HG03159 (cell line): Measurements from ENCODE around the gene GTPBP2.
A peak's percentile ranks its signal among the peaks of the same experiment; 100 is the strongest.
"Not testable (repeated sequence)": the region's sequence is repeated elsewhere in the genome, so short reads cannot be mapped to it uniquely, and the experiment has no call there.

Experiments
- ATAC-seq: cut with Tn5 transposase; IDR thresholded peaks from one replicate; pipeline ENCODE4 v1.9.1; 2021; ENCODE audit warnings: mild to moderate bottlenecking, moderate library complexity; ENCODE audit not compliant: unreplicated experiment

Gene GTPBP2

GRCh38 chr6:43658161-43658560 is 29.1 kb upstream of the GTPBP2 start:
- ATAC-seq, result no peak

- no peak for ATAC-seq
Observed at GRCh38 chr6:43657221-43657802, 28.2 kb upstream of the GTPBP2 start.

GRCh38 chr6:43652822-43653221 is 23.8 kb upstream of the GTPBP2 start:
- not testable (repeated sequence) for ATAC-seq

- ATAC-seq, result no peak
Observed at GRCh38 chr6:43648248-43648647, 19.2 kb upstream of the GTPBP2 start.

GRCh38 chr6:43647613-43648012 is 18.5 kb upstream of the GTPBP2 start:
- ATAC-seq, result no peak

GRCh38 chr6:43645613-43645964 is 16.5 kb upstream of the GTPBP2 start:
- ATAC-seq, result no peak

- ATAC-seq, result peak; percentile 39
Observed at GRCh38 chr6:43644940-43645612, 16.0 kb upstream of the GTPBP2 start, which contains the start of gene RSPH9. RSPH9 (plus strand) TSS chr6:43645036; CDS start chr6:43645099, 63 bp downstream.

- ATAC-seq, result no peak
Observed at GRCh38 chr6:43639984-43640800, 11.1 kb upstream of the GTPBP2 start.

GRCh38 chr6:43636308-43636659 is 7.2 kb upstream of the GTPBP2 start:
- ATAC-seq, result no peak

- peak; percentile 76 for ATAC-seq
Observed at GRCh38 chr6:43635387-43636307, 6.6 kb upstream of the GTPBP2 start, which contains the start of gene MAD2L1BP. MAD2L1BP (plus strand) TSS chr6:43635840; CDS start chr6:43635876, 36 bp downstream.

GRCh38 chr6:43634702-43635303 is 5.7 kb upstream of the GTPBP2 start:
- no peak for ATAC-seq

GRCh38 chr6:43633002-43633401 is 3.9 kb upstream of the GTPBP2 start:
- not testable (repeated sequence) for ATAC-seq

- ATAC-seq, result no peak
Observed at GRCh38 chr6:43630980-43631619, 2.0 kb upstream of the GTPBP2 start.

- ATAC-seq, result peak; percentile 74
Observed at GRCh38 chr6:43629505-43630300, 639 bp upstream of the GTPBP2 start.

GRCh38 chr6:43628393-43629103 is 516 bp downstream of the GTPBP2 start:
- no peak for ATAC-seq

- no peak for ATAC-seq
Observed at GRCh38 chr6:43627008-43627825, 1.8 kb downstream of the GTPBP2 start.

GRCh38 chr6:43625393-43625992 is 3.6 kb downstream of the GTPBP2 start:
- ATAC-seq, result no peak
